CD14-positive monocyte (primary cell): Measurements from ENCODE around the gene SERPINB1. TPM values are rescaled to one million over a fixed set of nuclear protein-coding genes. Genes with fewer than 3 reads are reported as not detected.

ENCODE experiments used
- DNase-seq, 3 donors: peaks; one replicate each; pipeline ENCODE4 v3.0.0-alpha.2; 2011 to 2022
- H2AFZ ChIP-seq: 2 replicates; pipeline ENCODE4 v1.6.0; 2012; ENCODE audit warnings: mild to moderate bottlenecking, low read depth, low read length, inconsistent platforms; ENCODE audit not compliant: insufficient read depth, poor library complexity, severe bottlenecking
- H3K27ac ChIP-seq, 2 donors: 1 replicate in 1 of 2; 2 replicates in 1 of 2; pipeline ENCODE4 v1.5.1; 2012 to 2013; ENCODE audit warnings: low read length in 2 of 2, control low read depth in 1 of 2, inconsistent platforms in 1 of 2, low read depth in 1 of 2, mild to moderate bottlenecking in 1 of 2
- H3K27me3 ChIP-seq, 2 donors: one replicate each; pipeline versions ENCODE4 v1.6.0 to v1.6.1; 2011 to 2013; ENCODE audit warnings: low read length in 2 of 2; ENCODE audit not compliant: control insufficient read depth in 2 of 2, insufficient read depth in 2 of 2
- H3K36me3 ChIP-seq, 2 donors: replicated peaks in 1 of 2; 1 replicate in 1 of 2; 2 replicates in 1 of 2; pipeline versions ENCODE4 v1.5.1 to v1.6.1; 2012 to 2013; ENCODE audit warnings: low read length in 2 of 2, control low read depth in 1 of 2, inconsistent platforms in 1 of 2, mild to moderate bottlenecking in 1 of 2; ENCODE audit not compliant: insufficient read depth in 2 of 2, control insufficient read depth in 1 of 2
- H3K4me1 ChIP-seq, 2 donors: 1 replicate in 1 of 2; 2 replicates in 1 of 2; pipeline versions ENCODE4 v1.5.1 to v1.6.1; 2012 to 2013; ENCODE audit warnings: low read length in 2 of 2, control low read depth in 1 of 2, inconsistent platforms in 1 of 2, mild to moderate bottlenecking in 1 of 2, moderate library complexity in 1 of 2; ENCODE audit not compliant: insufficient read depth in 2 of 2, control insufficient read depth in 1 of 2
- H3K4me2 ChIP-seq: replicated peaks from 2 replicates; pipeline ENCODE3; 2012; ENCODE audit warnings: low read length, moderate library complexity, mild to moderate bottlenecking; ENCODE audit not compliant: poor library complexity, severe bottlenecking; ENCODE audit errors: extremely low read depth
- H3K4me3 ChIP-seq, 3 experiments: fragments of 200-600 bp in 1 of 3; sonication (generic) in 1 of 3; replicated peaks in 1 of 3; 1 replicate in 2 of 3; 2 replicates in 1 of 3; pipeline ENCODE4 v1.5.1; 2011 to 2013; ENCODE audit warnings: low read length in 3 of 3, mild to moderate bottlenecking in 3 of 3, control low read depth in 2 of 3, low read depth in 2 of 3, inconsistent platforms in 1 of 3, moderate library complexity in 1 of 3
- H3K79me2 ChIP-seq: 2 replicates; pipeline ENCODE4 v1.6.0; 2012; ENCODE audit warnings: mild to moderate bottlenecking, control low read depth, inconsistent platforms, low read length, moderate library complexity; ENCODE audit not compliant: insufficient read depth
- H3K9ac ChIP-seq: 2 replicates; pipeline ENCODE4 v1.6.0; 2017; ENCODE audit warnings: low read length, mild to moderate bottlenecking; ENCODE audit not compliant: insufficient read depth, poor library complexity, severe bottlenecking
- H3K9me3 ChIP-seq, 2 donors: replicated peaks in 1 of 2; 1 replicate in 1 of 2; 2 replicates in 1 of 2; pipeline versions ENCODE4 v1.5.1 to v1.6.1; 2012 to 2013; ENCODE audit warnings: low read length in 2 of 2, control low read depth in 1 of 2; ENCODE audit not compliant: control insufficient read depth in 1 of 2, insufficient read depth in 1 of 2
- H4K20me1 ChIP-seq: 2 replicates; pipeline ENCODE4 v1.6.0; 2012; ENCODE audit warnings: mild to moderate bottlenecking, low read length, control low read depth, moderate library complexity; ENCODE audit not compliant: insufficient read depth
- H3K27ac Mint-ChIP-seq, 7 donors: one replicate each; pipeline ENCODE4 v1.8.0; 2020; ENCODE audit warnings: mild to moderate bottlenecking in 7 of 7, mixed read lengths in 7 of 7, moderate library complexity in 6 of 7, inconsistent platforms in 2 of 7
- H3K27me3 Mint-ChIP-seq, 3 donors: one replicate each; pipeline ENCODE4 v1.8.0; 2021 to 2022; ENCODE audit warnings: low read depth in 3 of 3, mild to moderate bottlenecking in 3 of 3, mixed read lengths in 3 of 3, moderate library complexity in 3 of 3, inconsistent platforms in 1 of 3
- H3K36me3 Mint-ChIP-seq, 2 donors: one replicate each; pipeline ENCODE4 v1.8.0; 2020; ENCODE audit warnings: mixed read lengths in 2 of 2, inconsistent platforms in 1 of 2, mild to moderate bottlenecking in 1 of 2
- H3K4me1 Mint-ChIP-seq: one replicate; pipeline ENCODE4 v1.8.0; 2020; ENCODE audit warnings: mild to moderate bottlenecking, mixed read lengths
- H3K4me3 Mint-ChIP-seq, 2 donors: one replicate each; pipeline ENCODE4 v1.8.0; 2020; ENCODE audit warnings: mild to moderate bottlenecking in 2 of 2, mixed read lengths in 2 of 2, moderate library complexity in 1 of 2
- H3K9me3 Mint-ChIP-seq, 7 donors: one replicate each; pipeline ENCODE4 v1.8.0; 2020 to 2022; ENCODE audit warnings: mixed read lengths in 7 of 7, mild to moderate bottlenecking in 6 of 7, moderate library complexity in 6 of 7, inconsistent platforms in 2 of 7
- WGBS: methylation state at CpG from one replicate; pipeline ENCODE4 v1.1.5; 2013; ENCODE audit warnings: missing lambda C conversion rate; ENCODE audit not compliant: insufficient coverage; 5-methylcytosine and 5-hydroxymethylcytosine counted together
- intact Hi-C, 2 donors: fragments of 100-400 bp; cut with micrococcal nuclease; formaldehyde crosslinking; loops; one replicate each; pipeline versions ENCODE4 v1.15.0 to v1.15.1; 2023
- polyA plus RNA-seq, 3 donors: library from polyadenylated mRNA; depleted of rRNA in 1 of 3; unstranded in 2 of 3; stranded (reverse) in 1 of 3; fragments of 300-500 nt in 2 of 3; fragments of >200 nt in 1 of 3; fragmentation: Illumina TruSeq in 2 of 3; gene quantifications; 1 replicate in 2 of 3; 2 replicates in 1 of 3; pipeline ENCODE4 v1.2.3, GENCODE V29; 2012 to 2021
- TF ChIP-seq, protein P1 (sequence below): fragments of 200-600 bp; IDR thresholded peaks from one replicate; pipeline ENCODE4 v1.8.0; 2022; ENCODE audit warnings: antibody characterized with exemption, mild to moderate bottlenecking

The SERPINB1 gene
- polyA plus RNA-seq, 3 donors, result 126 to 307 (median 306) TPM

DNA sequence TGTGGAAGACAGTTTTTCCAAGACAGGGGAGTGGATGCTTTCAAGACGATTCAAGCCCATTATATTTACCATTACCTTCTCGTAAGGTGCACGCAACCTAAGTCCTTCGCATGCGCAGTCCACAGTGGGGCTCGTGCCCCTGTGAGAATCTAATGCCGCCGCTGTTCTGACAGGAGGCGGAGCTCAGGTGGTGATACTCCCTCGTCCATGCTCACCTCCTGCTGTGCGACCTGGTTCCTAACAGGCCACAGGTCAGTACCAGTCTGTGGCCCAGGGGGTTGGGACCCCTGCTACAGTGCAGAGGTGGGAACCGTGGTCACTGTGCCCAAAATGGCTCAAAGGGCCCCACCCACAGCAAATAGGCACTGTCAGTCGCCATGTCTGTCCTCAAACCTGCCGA lies 36.6 kb downstream of the SERPINB1 start:
- Histone ChIP-seq H3K4me3 (no peak overlapping the region), H3K27me3 (no peaks in the 10 kb centered on the region), H3K9me3 (no peaks in the 10 kb centered on the region), H3K79me2 (peaks cover 4% of the 10 kb centered on the region), H3K36me3 (no peaks in the 10 kb centered on the region), H4K20me1 (no peaks in the 10 kb centered on the region), H3K4me1 (peaks cover 9 to 19% of the 10 kb centered on the region in 2 donors), H3K27ac (no peak overlapping the region), H2AFZ (no peak overlapping the region), H3K9ac (no peak overlapping the region), H3K4me2 (no peak overlapping the region)
- H3K27ac Mint-ChIP-seq, result no peak overlapping the region
- H3K4me1 Mint-ChIP-seq, result peaks cover 43% of the 10 kb centered on the region
- intact Hi-C loops, result no loop called here
- H3K4me3 Mint-ChIP-seq, result no peak overlapping the region
- peaks cover 0 to 3% of the 10 kb centered on the region in 2 donors for H3K36me3 Mint-ChIP-seq
- peaks cover 0 to 9% (median 2%) of the 10 kb centered on the region in 3 donors for H3K27me3 Mint-ChIP-seq
- TF ChIP-seq, protein P1, sequence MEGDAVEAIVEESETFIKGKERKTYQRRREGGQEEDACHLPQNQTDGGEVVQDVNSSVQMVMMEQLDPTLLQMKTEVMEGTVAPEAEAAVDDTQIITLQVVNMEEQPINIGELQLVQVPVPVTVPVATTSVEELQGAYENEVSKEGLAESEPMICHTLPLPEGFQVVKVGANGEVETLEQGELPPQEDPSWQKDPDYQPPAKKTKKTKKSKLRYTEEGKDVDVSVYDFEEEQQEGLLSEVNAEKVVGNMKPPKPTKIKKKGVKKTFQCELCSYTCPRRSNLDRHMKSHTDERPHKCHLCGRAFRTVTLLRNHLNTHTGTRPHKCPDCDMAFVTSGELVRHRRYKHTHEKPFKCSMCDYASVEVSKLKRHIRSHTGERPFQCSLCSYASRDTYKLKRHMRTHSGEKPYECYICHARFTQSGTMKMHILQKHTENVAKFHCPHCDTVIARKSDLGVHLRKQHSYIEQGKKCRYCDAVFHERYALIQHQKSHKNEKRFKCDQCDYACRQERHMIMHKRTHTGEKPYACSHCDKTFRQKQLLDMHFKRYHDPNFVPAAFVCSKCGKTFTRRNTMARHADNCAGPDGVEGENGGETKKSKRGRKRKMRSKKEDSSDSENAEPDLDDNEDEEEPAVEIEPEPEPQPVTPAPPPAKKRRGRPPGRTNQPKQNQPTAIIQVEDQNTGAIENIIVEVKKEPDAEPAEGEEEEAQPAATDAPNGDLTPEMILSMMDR, result no peak
- peaks cover 0 to 4% (median 0%) of the 10 kb centered on the region in 7 donors for H3K9me3 Mint-ChIP-seq
- DNase-seq, result no peak
- WGBS, result 99% methylated on average over 13 of the region's 14 CpGs

DNA sequence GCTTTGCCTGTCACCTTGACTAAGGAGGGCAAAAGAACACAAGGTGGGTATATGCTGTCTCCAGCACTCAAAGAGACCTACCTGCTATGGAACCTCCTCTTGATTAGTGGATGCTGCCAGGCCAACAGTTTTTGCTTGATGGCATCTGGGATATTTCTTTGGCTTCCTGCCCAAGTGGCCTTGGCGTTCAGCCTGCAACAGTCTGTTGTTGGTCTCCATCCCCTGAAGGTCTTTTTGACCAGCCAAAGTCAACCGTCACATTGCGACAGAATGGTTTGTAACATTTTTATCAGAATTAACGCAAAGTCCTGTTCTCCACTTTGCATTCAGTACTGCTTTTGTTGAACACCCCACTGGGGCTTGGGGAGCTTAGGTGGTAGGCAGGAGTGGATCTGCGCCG lies 37.1 kb downstream of the SERPINB1 start:
- WGBS, result 58% methylated on average over 5 of the region's 6 CpGs
- no peaks in the 10 kb centered on the region for H4K20me1 ChIP-seq
- Mint-ChIP-seq H3K27me3 (peaks cover 0 to 4% (median 2%) of the 10 kb centered on the region in 3 donors), H3K4me3 (no peak overlapping the region), H3K9me3 (peaks cover 0 to 4% (median 0%) of the 10 kb centered on the region in 7 donors), H3K27ac (no peak overlapping the region), H3K4me1 (peaks cover 43% of the 10 kb centered on the region), H3K36me3 (peaks cover 0 to 3% of the 10 kb centered on the region in 2 donors)
- no peaks in the 10 kb centered on the region for H3K9me3 ChIP-seq
- no peak overlapping the region for H3K27ac ChIP-seq
- no peak overlapping the region for H2AFZ ChIP-seq
- H3K4me1 ChIP-seq, result peaks cover 12 to 19% of the 10 kb centered on the region in 2 donors
- H3K36me3 ChIP-seq, result no peaks in the 10 kb centered on the region
- TF ChIP-seq, protein P1, result no peak
- intact Hi-C loops, result no loop called here
- H3K9ac ChIP-seq, result no peak overlapping the region
- H3K79me2 ChIP-seq, result peaks cover 8% of the 10 kb centered on the region
- no peak overlapping the region for H3K4me3 ChIP-seq
- H3K27me3 ChIP-seq, result no peaks in the 10 kb centered on the region
- DNase-seq, result no peak
- no peak overlapping the region for H3K4me2 ChIP-seq
